Ishikawa (cell line): ENCODE results near the gene ABHD1.

Experiments used
- CREB1 ChIP-seq: IDR thresholded peaks from 2 replicates; pipeline ENCODE4 v1.6.1; 2012; ENCODE audit warnings: low read depth
- EGR1 ChIP-seq: IDR thresholded peaks from 2 replicates; pipeline ENCODE4 v1.6.1; 2012
- EP300 ChIP-seq: IDR thresholded peaks from 2 replicates; pipeline ENCODE4 v1.6.1; 2012; ENCODE audit warnings: borderline replicate concordance
- NFIC ChIP-seq: IDR thresholded peaks from 2 replicates; pipeline ENCODE4 v1.6.1; 2012
- RAD21 ChIP-seq: IDR thresholded peaks from 2 replicates; pipeline ENCODE4 v1.6.1; 2012; ENCODE audit warnings: low read depth
- TAF1 ChIP-seq: IDR thresholded peaks from 2 replicates; pipeline ENCODE4 v1.6.1; 2012; ENCODE audit warnings: low read depth, mild to moderate bottlenecking
- YY1 ChIP-seq: IDR thresholded peaks from 2 replicates; pipeline ENCODE4 v1.6.1; 2012; ENCODE audit warnings: low read depth
- TF ChIP-seq, protein P1 (sequence below): IDR thresholded peaks from 2 replicates; pipeline ENCODE4 v1.6.1; 2012
- TF ChIP-seq, protein P2 (sequence below): IDR thresholded peaks from 2 replicates; pipeline ENCODE4 v1.6.1; 2012

DNA sequence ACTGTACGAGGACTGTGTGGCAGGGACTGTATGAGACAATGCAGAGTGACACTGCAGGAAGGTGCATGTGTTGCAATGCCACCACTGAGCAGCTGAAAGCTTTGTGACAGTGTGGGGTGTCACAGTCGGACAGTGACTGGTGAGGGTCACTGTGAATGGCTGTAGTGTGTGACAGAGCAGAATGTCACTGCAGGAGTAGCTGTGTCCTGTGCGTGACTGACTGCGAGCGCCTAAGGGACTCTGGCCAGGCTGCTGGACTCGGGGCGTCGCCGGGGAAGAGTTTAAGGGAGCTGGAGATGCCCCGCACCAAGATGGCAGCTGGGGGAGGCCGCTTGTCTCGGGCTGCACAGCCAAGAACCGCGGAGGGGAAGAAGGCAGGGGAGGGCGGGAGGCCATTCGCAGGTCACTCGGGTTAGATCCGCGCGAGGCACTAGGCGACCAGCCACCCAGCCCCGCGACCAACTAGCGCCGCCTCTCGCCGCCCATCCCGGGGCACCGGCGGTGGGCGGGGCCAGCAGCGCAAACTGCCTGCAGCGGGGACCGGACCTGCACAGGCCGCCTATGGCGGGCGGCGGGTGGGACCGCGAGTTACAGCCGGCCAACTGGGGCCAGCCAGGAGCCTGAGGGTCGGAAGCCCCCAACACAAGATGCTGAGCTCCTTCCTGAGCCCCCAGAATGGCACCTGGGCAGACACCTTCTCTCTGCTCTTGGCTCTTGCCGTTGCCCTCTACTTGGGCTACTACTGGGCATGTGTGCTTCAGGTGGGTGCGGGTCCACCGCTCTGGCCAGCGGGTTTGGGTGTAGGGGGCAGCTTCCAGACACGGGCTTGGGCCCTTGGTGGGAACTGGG is at the start of gene ABHD1:
- TF ChIP-seq EP300: no peak
- TF ChIP-seq RAD21: no peak
- TF ChIP-seq, protein P1, sequence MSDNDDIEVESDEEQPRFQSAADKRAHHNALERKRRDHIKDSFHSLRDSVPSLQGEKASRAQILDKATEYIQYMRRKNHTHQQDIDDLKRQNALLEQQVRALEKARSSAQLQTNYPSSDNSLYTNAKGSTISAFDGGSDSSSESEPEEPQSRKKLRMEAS: no peak
- TF ChIP-seq TAF1: peak; percentile 46; the same call in 1 of the 2 replicates
- TF ChIP-seq EGR1: no peak
- TF ChIP-seq CREB1: no peak
- TF ChIP-seq, protein P2, sequence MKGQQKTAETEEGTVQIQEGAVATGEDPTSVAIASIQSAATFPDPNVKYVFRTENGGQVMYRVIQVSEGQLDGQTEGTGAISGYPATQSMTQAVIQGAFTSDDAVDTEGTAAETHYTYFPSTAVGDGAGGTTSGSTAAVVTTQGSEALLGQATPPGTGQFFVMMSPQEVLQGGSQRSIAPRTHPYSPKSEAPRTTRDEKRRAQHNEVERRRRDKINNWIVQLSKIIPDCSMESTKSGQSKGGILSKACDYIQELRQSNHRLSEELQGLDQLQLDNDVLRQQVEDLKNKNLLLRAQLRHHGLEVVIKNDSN: no peak
- peak; percentile 86 for TF ChIP-seq YY1
- no peak for TF ChIP-seq NFIC
